Activated CD4-positive, CD25-positive, alpha-beta regulatory T cell (primary cell): ENCODE measurements around the gene PLCH1.

Experiments used
- DNase-seq, 4 experiments: peaks; one replicate each; lab custom pipeline; 2025; lab: John Stamatoyannopoulos, UW

The PLCH1 gene

DNA sequence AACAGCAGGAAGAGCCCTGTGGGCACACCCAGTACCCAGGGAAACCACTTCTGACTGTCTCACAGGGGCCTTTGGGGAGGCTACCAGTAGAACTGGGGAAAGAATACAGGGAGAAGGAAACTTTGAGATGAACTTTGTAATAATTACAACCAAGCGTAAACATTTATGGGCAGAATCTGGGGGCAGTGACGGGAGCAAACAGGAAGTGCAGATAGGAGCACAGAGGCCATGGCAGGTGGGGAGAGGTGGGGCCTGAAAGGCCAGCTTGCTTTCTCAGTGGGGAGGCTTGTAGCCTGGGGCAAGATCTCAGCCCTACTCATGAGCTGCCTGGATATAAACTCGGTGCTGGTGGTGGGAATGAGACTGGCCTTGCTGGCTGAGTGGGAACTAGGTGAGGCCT, 209.8 kb downstream of the PLCH1 start:
- no peak for DNase-seq

- no peak for DNase-seq
These were observed 216.3 kb downstream of the PLCH1 start for GRCh38 chr3:155528579-155528978.

GRCh38 chr3:155525324-155525833, 219.5 kb downstream of the PLCH1 start:
- no peak for DNase-seq

GRCh38 chr3:155520463-155520862, 224.4 kb downstream of the PLCH1 start:
- no peak for DNase-seq

- no peak for DNase-seq
These were observed 225.8 kb downstream of the PLCH1 start for GRCh38 chr3:155519078-155519477.

DNA sequence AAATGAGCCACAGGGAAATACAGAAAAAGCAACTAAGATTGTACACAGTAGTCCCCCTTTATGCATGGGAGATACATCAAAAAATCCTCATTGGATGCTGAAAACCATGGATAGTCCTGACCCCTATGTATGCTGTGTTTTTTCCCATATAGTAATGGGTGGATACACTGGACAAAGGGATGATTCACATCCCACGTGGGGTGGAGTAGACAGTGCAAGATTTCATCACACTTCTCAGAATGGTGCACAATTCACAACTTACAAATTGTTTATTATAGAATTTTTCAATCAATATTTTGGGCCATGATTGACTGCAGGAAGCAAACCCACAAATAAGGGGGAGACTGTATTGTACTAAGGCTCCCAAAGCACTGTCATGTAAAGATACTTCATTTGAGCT, 227.0 kb downstream of the PLCH1 start:
- no peak for DNase-seq

GRCh38 chr3:155516439-155516838, 228.4 kb downstream of the PLCH1 start:
- no peak for DNase-seq

- no peak for DNase-seq
These were observed 232.0 kb downstream of the PLCH1 start for GRCh38 chr3:155512867-155513261.

- no peak for DNase-seq
These were observed 232.6 kb downstream of the PLCH1 start for GRCh38 chr3:155512175-155512866.

DNA sequence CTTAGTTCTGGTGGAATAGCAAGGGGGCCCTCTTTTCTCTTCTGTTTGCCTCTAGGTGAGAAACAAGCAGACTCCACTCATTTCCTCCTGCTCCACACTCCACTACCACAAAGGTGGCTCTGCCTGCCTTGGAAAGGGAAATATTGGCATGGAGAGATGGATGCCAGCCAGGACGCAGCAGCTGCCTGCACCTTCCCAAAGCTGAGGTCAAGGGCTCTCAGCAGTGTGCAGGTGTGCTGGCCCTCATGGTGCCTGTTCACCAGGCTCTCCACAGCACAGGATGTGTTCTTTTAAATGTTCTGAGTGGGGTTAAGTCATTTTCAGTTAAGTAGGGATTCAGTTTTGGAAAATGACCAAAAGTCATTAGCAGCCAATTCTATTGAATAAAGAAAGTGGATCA, 240.2 kb downstream of the PLCH1 start:
- DNase-seq: no peak

DNA sequence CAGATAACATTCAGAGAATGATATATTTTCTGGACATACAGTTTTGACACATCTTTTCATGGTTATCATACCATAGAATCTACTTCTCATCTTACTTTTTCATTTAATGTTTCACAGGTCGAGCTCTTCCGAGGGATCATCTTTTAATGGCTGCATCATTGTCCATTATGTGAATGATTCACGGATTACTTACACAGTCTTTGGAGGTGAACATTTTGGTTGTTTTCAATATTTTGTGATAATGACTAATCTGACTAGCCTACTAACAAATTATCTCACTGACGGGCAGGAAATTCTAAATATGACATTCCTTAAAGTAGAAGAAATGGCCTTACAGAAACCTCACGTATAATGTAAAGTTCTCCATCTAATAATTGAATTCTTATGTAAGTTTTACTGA, 242.2 kb downstream of the PLCH1 start:
- DNase-seq: no peak

DNA sequence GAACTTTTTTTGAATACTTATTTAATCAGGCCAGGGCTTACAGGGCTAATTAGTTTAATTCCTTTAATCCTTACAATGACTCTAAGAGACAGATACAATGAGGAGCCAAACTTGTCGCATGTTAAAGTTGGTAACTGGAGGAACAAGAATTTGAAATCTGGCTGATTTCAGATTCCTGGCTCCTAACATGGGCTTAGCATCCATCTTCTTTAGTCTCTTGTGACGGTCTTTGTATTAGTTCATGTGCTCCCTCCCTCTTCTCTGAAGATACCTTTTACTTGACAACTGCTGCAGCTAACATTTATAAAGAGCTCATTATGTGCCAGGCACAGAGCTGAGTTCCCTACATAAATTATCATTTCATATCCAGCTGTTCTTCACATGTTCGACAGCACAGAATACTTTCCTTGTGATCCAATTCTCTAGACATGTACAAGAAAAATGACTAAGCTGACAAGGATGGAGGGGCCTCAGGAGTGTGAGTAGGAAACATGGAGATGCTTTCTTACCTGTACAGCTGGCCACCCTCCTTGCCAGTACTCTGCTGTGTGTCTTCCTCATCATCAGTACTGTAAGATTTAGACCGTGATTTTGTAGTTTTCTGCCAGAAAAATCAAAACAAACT, 244.6 kb downstream of the PLCH1 start:
- DNase-seq: no peak

DNA sequence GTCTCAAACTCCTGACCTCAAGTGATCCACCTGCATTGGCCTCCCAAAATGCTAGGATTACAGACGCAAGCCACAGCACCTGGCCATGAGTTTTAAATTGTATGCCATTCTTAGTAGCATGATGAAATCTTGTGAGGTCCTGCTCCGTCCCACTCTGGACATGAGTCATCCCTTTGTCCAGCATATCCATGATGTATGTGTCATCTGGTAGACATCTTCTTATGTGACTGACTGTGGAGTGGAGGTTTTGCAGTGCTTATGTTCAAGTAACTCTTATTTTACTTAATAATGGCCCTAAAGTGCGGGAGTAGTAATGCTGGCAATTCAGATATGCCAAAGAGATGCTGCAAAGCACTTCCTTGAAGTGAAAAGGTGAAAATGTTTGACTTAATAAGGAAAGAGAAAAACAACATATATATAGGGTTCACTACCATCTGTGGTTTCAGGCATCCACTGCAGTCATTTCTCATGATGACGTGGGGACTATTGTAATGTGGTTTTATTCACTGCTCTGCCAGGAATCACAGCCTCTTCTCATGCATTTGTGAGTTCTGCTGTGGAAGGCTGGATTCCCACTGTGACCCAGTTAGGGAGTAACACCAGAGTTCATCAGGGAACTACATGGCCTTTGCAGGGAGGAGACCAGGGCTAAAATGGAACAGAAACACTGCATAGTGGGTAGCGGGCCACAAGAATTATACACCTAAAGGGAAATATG, 246.8 kb downstream of the PLCH1 start:
- DNase-seq: no peak

DNA sequence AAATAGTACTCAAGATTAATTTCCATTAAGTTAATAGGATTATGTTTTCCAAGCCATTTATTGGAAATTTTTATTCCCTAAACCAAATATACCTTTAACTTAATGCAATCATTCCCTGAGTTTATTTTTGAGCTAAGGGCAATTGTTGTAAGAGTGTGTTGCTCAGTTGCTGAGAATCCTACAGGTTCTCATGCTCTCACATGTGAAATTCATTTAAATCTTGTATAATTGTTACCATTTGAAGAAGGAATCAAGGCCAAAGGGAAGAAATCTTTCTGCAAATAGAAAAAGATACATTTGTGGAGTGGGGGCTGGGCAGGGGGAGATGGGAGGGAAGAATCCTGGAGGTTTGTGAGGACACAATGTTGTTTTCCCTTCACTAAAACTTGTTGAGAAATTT, 248.7 kb downstream of the PLCH1 start:
- DNase-seq: no peak

- no peak for DNase-seq
These were observed 249.5 kb downstream of the PLCH1 start for GRCh38 chr3:155495387-155495786.

DNA sequence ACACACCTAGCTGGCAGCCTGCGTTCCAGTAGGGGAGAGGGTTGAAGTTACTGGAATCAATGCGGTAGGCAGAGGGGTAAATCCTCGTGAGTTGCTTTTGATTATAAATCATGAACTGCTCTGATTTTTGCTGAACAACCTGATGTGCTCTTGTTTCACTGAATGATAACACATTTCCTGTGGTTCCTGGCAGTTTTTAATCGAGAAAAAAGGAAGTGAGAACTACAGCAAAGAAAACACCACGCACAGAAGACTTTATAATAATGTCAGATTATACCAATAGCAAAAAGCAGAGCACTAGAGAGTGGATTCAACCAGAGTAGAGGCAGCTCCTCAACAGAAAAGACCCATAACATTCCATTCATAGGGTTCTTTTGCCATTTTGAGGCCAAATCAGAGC, 250.5 kb downstream of the PLCH1 start:
- DNase-seq: no peak

GRCh38 chr3:155492841-155493240, 252.0 kb downstream of the PLCH1 start:
- DNase-seq: no peak

DNA sequence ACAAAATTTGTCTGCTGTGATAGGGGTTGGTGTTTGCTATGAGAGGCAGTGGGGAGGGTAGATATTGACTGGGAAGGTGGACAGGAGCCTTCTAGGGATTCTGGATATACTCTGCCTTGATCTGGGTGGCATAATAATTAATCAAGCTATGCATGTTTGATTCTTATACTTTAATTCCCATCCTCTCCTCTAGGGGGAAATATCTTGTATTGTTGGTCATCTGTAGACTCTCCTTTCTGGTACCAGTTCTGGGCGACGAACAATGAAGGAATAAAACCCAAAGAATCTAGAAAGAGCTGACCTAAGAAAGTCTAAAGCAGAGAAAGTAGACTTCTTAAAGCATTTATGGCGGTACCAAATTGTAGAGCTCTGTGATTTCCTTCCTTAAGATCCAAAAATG, 253.2 kb downstream of the PLCH1 start:
- DNase-seq: no peak

GRCh38 chr3:155488671-155489070, 256.2 kb downstream of the PLCH1 start:
- DNase-seq: no peak

- DNase-seq: no peak
These were observed 259.0 kb downstream of the PLCH1 start for GRCh38 chr3:155485897-155486296.

DNA sequence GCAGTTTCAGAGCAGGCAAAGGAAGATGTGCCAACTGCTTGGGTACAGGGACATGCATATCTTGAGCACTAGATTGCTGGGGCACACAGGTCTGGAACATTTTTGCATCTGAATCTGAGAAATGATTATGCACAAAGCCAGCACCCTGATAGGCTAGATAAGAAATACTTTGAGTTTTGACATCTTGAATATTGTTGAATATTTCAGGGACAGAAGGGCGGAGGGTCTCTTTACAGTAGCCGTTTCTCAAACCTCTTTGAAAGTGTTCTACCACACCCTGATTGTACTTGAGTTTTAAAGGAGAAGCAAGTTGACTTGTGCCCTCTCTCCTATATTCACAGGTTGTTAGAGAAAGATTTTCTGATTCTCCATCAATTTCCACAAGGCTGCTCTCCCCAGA, 263.3 kb downstream of the PLCH1 start:
- DNase-seq: no peak

DNA sequence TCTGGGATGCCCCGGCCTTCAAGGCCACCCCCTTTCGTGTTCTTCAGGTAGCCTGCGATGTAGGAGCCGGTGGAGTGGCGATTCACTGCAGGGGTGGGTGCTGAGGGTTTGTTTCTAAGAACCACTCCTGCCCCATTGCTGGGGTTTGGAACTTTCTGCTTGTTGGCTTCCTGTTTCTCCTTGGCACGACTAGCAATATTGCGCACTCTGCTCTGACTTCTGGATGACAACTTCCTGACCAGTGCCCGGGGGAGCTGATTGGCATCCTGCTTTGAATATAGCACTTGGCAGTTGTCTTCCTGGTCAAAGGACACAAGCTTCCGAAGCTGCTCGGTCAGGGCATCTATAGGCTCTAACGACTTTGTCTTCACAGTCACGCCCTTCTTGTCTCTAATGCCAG, 263.8 kb downstream of the PLCH1 start:
- DNase-seq: no peak

- DNase-seq: no peak
These were observed 279.2 kb downstream of the PLCH1 start for GRCh38 chr3:155465664-155466063.
